OCI-LY7 (cell line): ENCODE results near the gene PAK1.

Experiments used
- CTCF ChIP-seq: fragments of 200-600 bp; sonication (generic); conservative IDR thresholded peaks from 2 replicates; pipeline ENCODE4 v1.5.1; 2014; ENCODE audit warnings: mild to moderate bottlenecking, antibody characterized with exemption, low read length, moderate library complexity, mixed read lengths
- EZH2phosphoT487 ChIP-seq: fragments of 200-600 bp; sonication (generic); IDR thresholded peaks from 2 replicates; pipeline ENCODE4 v1.6.1; 2018; ENCODE audit warnings: low read depth, borderline replicate concordance, mild to moderate bottlenecking, mixed run types, antibody characterized with exemption, low read length, moderate library complexity, mixed read lengths

GRCh38 chr11:77446911-77447629, 26.8 kb downstream of the PAK1 start:
- no peak for TF ChIP-seq CTCF
- no peak for TF ChIP-seq EZH2phosphoT487
